Measurements from ENCODE around the gene SLC1A4.

DNA sequence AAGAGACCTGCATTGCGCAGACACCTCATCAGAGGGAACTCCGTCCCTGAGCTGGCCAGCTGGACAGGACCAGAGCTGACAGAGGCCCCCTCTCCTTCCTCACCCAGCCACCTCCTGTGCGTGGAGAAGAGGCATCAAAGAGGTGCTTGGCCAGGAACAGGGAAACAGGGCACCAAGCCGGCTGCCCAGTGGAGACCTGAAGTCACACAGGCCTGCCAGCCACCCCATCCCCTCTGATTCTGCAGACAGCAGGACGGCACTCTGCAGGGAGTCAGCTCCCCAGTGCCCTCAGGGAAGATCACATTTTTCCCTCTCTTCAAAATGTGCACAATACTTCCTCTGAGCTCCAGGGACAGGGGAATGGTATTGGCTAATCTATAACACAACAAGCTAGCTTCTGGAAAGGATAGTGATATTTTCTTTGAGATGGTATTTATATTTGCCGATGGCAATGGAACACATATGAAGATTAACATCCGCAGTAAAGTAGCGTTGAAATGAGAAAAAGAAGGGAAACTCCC lies 30.5 kb downstream of the SLC1A4 start:
- TF ChIP-seq CTCF (IDR thresholded peaks at IDR 0.05) (no peak), POLR2A (IDR thresholded peaks at IDR 0.05) (no peak)

Measured in adrenal gland (tissue), 5 donors.